H9 (cell line): Measurements from ENCODE around the gene PLXNA2. TPM values are rescaled to one million over a fixed set of nuclear protein-coding genes. Genes with fewer than 3 reads are reported as not detected.

Experiments used
- DNase-seq: peaks from one replicate; pipeline ENCODE4 v3.0.0-alpha.2; 2017
- H2AFZ ChIP-seq: one replicate; pipeline ENCODE4 v1.6.1; 2013; ENCODE audit warnings: mild to moderate bottlenecking, low read length, control low read depth, moderate library complexity
- H2AK5ac ChIP-seq: 2 replicates; pipeline ENCODE4 v1.6.1; 2013; ENCODE audit warnings: low read length, control low read depth, mixed read lengths; ENCODE audit not compliant: insufficient read length
- H2BK120ac ChIP-seq: one replicate; pipeline ENCODE4 v1.6.1; 2013; ENCODE audit warnings: low read depth, mild to moderate bottlenecking, low read length, control low read depth, inconsistent platforms; ENCODE audit not compliant: poor library complexity, severe bottlenecking
- H2BK12ac ChIP-seq: 2 replicates; pipeline ENCODE4 v1.6.1; 2013; ENCODE audit warnings: low read length, control low read depth, mixed read lengths, low read depth; ENCODE audit not compliant: insufficient read length
- H2BK15ac ChIP-seq: 2 replicates; pipeline ENCODE4 v1.6.1; 2013; ENCODE audit warnings: low read depth, low read length, control low read depth
- H2BK20ac ChIP-seq: one replicate; pipeline ENCODE4 v1.6.1; 2013; ENCODE audit warnings: low read depth, mild to moderate bottlenecking, low read length, control low read depth, inconsistent platforms; ENCODE audit not compliant: poor library complexity, severe bottlenecking
- H2BK5ac ChIP-seq: 2 replicates; pipeline ENCODE4 v1.6.1; 2013; ENCODE audit warnings: low read length, control low read depth, mixed read lengths; ENCODE audit not compliant: insufficient read length
- H3K14ac ChIP-seq: 2 replicates; pipeline ENCODE4 v1.6.1; 2013; ENCODE audit warnings: low read length, control low read depth; ENCODE audit not compliant: insufficient read depth
- H3K18ac ChIP-seq: 2 replicates; pipeline ENCODE4 v1.6.1; 2013; ENCODE audit warnings: low read depth, mild to moderate bottlenecking, mixed read lengths, low read length, control low read depth; ENCODE audit not compliant: insufficient read length
- H3K23ac ChIP-seq: 2 replicates; pipeline ENCODE4 v1.6.1; 2013; ENCODE audit warnings: low read length, control low read depth, mixed read lengths, low read depth; ENCODE audit not compliant: insufficient read length
- H3K23me2 ChIP-seq: 2 replicates; pipeline ENCODE4 v1.6.1; 2013; ENCODE audit warnings: low read depth, mild to moderate bottlenecking, mixed read lengths, low read length, control low read depth; ENCODE audit not compliant: insufficient read length, poor library complexity, severe bottlenecking
- H3K27ac ChIP-seq: 2 replicates; pipeline ENCODE4 v1.5.1; 2013; ENCODE audit warnings: low read length, control low read depth, mixed read lengths, low read depth; ENCODE audit not compliant: insufficient read length
- H3K27me3 ChIP-seq: 2 replicates; pipeline ENCODE4 v1.6.1; 2013; ENCODE audit warnings: low read length, control low read depth, inconsistent platforms; ENCODE audit not compliant: insufficient read depth
- H3K4ac ChIP-seq: 2 replicates; pipeline ENCODE4 v1.6.1; 2013; ENCODE audit warnings: low read depth, mild to moderate bottlenecking, control low read depth, inconsistent platforms, low read length, moderate library complexity
- H3K4me1 ChIP-seq: 2 replicates; pipeline ENCODE4 v1.6.1; 2013; ENCODE audit warnings: low read length, control low read depth, inconsistent platforms; ENCODE audit not compliant: insufficient read depth
- H3K4me2 ChIP-seq: 2 replicates; pipeline ENCODE4 v1.6.1; 2013; ENCODE audit warnings: low read length, control low read depth, mixed read lengths; ENCODE audit not compliant: insufficient read length, insufficient read depth
- H3K56ac ChIP-seq: 2 replicates; pipeline ENCODE4 v1.6.1; 2013; ENCODE audit warnings: low read depth, mild to moderate bottlenecking, mixed read lengths, low read length, control low read depth; ENCODE audit not compliant: insufficient read length
- H3K79me1 ChIP-seq: 2 replicates; pipeline ENCODE4 v1.6.1; 2013; ENCODE audit warnings: low read depth, mild to moderate bottlenecking, moderate library complexity, low read length, control low read depth, inconsistent platforms; ENCODE audit not compliant: insufficient read depth, poor library complexity, severe bottlenecking
- H3K79me2 ChIP-seq: 2 replicates; pipeline ENCODE4 v1.6.1; 2013; ENCODE audit warnings: low read length, control low read depth, inconsistent platforms; ENCODE audit not compliant: insufficient read depth
- H3K9ac ChIP-seq: 2 replicates; pipeline ENCODE4 v1.6.1; 2013; ENCODE audit warnings: low read length, control low read depth, mixed read lengths; ENCODE audit not compliant: insufficient read length; ENCODE audit errors: extremely low read depth
- H3K9me3 ChIP-seq: one replicate; pipeline ENCODE4 v1.6.1; 2013; ENCODE audit warnings: low read depth, low read length, inconsistent platforms; ENCODE audit not compliant: control insufficient read depth
- H3T11ph ChIP-seq: one replicate; pipeline ENCODE4 v1.6.1; 2013; ENCODE audit warnings: mild to moderate bottlenecking, low read length, control low read depth, inconsistent platforms
- H4K20me1 ChIP-seq: one replicate; pipeline ENCODE4 v1.6.1; 2013; ENCODE audit not compliant: control insufficient read depth, insufficient read length, insufficient read depth
- H4K5ac ChIP-seq: 2 replicates; pipeline ENCODE4 v1.6.1; 2013; ENCODE audit warnings: low read depth, mild to moderate bottlenecking, mixed read lengths, low read length, control low read depth; ENCODE audit not compliant: insufficient read length
- H4K8ac ChIP-seq: replicated peaks from 2 replicates; pipeline ENCODE4 v1.6.1; 2013; ENCODE audit warnings: low read length, control low read depth, mixed read lengths, low read depth; ENCODE audit not compliant: insufficient read length
- H4K91ac ChIP-seq: 2 replicates; pipeline ENCODE4 v1.6.1; 2013; ENCODE audit warnings: low read depth, mild to moderate bottlenecking, moderate library complexity, mixed read lengths, low read length, control low read depth; ENCODE audit not compliant: insufficient read length
- H3K27ac Mint-ChIP-seq, 3 experiments: 2 replicates in 2 of 3; 3 replicates in 1 of 3; pipeline ENCODE4 v1.8.0; 2020 to 2021; ENCODE audit warnings: mixed read lengths in 3 of 3, mild to moderate bottlenecking in 1 of 3, moderate library complexity in 1 of 3
- H3K27me3 Mint-ChIP-seq: 2 replicates; pipeline ENCODE4 v1.8.0; 2021; ENCODE audit warnings: low read depth, mild to moderate bottlenecking, moderate library complexity, mixed read lengths
- H3K36me3 Mint-ChIP-seq, 3 experiments: 2 replicates in 2 of 3; 3 replicates in 1 of 3; pipeline ENCODE4 v1.8.0; 2020 to 2021; ENCODE audit warnings: low read depth in 3 of 3, mixed read lengths in 3 of 3; ENCODE audit not compliant: insufficient read depth in 1 of 3
- H3K4me1 Mint-ChIP-seq, 2 experiments: 2 replicates each; pipeline ENCODE4 v1.8.0; 2020; ENCODE audit warnings: mixed read lengths in 2 of 2
- H3K4me3 Mint-ChIP-seq, 2 experiments: 2 replicates in 1 of 2; 3 replicates in 1 of 2; pipeline ENCODE4 v1.8.0; 2020 to 2021; ENCODE audit warnings: mild to moderate bottlenecking in 2 of 2, mixed read lengths in 2 of 2, moderate library complexity in 1 of 2
- H3K9me3 Mint-ChIP-seq, 2 experiments: 2 replicates in 1 of 2; 3 replicates in 1 of 2; pipeline ENCODE4 v1.8.0; 2020; ENCODE audit warnings: mild to moderate bottlenecking in 2 of 2, mixed read lengths in 2 of 2, moderate library complexity in 1 of 2
- WGBS: extraction: QIAGEN DNeasy Blood & Tissue Kit; methylation state at CpG from one replicate; pipeline ENCODE4 v1.1.7; 2013; ENCODE audit warnings: missing lambda C conversion rate, low lambda C conversion rate, mixed read lengths; ENCODE audit not compliant: insufficient read length; ENCODE audit errors: extremely low coverage; 5-methylcytosine and 5-hydroxymethylcytosine counted together
- total RNA-seq: library from RNA; stranded (reverse); gene quantifications from 2 replicates; pipeline ENCODE4 v1.2.1, GENCODE V29; 2021
- TF ChIP-seq, protein P1 (sequence below): fragments of 200-600 bp; sonication (generic); conservative IDR thresholded peaks from 3 replicates; pipeline ENCODE4 v1.8.0; 2021; ENCODE audit warnings: antibody characterized with exemption, mild to moderate bottlenecking

The PLXNA2 gene
- total RNA-seq, 1 experiment from 2014 or later: 0.57 TPM

DNA sequence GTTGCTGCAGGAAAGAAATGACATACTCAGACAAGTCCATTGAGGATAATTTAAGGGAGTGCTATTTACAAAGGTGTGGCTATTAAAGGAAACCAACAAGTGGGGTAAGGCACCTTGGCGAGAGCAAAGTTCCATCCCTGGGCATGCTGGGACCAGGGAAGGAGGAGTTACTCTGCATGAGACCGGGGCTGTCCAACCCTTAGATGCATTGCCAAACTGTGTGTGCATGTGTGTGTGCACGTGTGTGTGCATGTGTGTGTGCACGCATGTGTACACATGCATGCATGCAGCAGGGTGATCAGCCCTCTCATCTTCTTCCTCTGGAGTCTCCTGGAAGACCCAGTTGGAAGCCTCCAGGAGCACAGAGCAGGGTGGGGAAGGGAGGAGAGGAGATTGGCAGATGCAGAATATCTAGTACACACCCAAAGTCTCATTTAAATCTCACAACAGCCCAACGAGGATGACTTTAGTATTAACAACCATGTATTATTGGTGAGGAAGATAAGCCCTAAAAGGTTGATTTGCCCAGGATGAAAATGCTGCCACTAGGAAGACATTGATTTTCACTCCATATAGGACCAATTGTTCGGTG, 261.0 kb downstream of the PLXNA2 start:
- Histone ChIP-seq H3K23me2 (no peaks in the 10 kb centered on the region), H3K27ac (no peak overlapping the region), H4K8ac (no peak overlapping the region), H2AFZ (no peak overlapping the region), H3K18ac (no peak overlapping the region), H3K9me3 (no peaks in the 10 kb centered on the region), H3K4me2 (no peak overlapping the region), H2BK15ac (no peak overlapping the region), H2BK20ac (no peak overlapping the region), H3K9ac (no peak overlapping the region), H3K79me1 (no peaks in the 10 kb centered on the region), H3K79me2 (no peaks in the 10 kb centered on the region), H2BK120ac (no peak overlapping the region), H3K4me1 (no peaks in the 10 kb centered on the region), H2BK5ac (no peak overlapping the region), H4K20me1 (no peaks in the 10 kb centered on the region), H3T11ph (no peak overlapping the region), H3K23ac (no peak overlapping the region), H4K5ac (no peak overlapping the region), H3K4ac (no peak overlapping the region), H3K56ac (no peak overlapping the region), H2BK12ac (no peak overlapping the region), H2AK5ac (no peak overlapping the region), H3K27me3 (no peaks in the 10 kb centered on the region; the same call in 1 of the 2 replicates), H4K91ac (no peak overlapping the region), H3K14ac (no peak overlapping the region)
- Mint-ChIP-seq H3K4me3 (no peak overlapping the region), H3K36me3 (no peaks in the 10 kb centered on the region), H3K27ac (no peak overlapping the region), H3K9me3 (no peaks in the 10 kb centered on the region), H3K27me3 (peaks cover 30% of the 10 kb centered on the region), H3K4me1 (no peaks in the 10 kb centered on the region)
- no CpG with 5 or more reads among the region's 6 CpGs for WGBS
- TF ChIP-seq, protein P1, sequence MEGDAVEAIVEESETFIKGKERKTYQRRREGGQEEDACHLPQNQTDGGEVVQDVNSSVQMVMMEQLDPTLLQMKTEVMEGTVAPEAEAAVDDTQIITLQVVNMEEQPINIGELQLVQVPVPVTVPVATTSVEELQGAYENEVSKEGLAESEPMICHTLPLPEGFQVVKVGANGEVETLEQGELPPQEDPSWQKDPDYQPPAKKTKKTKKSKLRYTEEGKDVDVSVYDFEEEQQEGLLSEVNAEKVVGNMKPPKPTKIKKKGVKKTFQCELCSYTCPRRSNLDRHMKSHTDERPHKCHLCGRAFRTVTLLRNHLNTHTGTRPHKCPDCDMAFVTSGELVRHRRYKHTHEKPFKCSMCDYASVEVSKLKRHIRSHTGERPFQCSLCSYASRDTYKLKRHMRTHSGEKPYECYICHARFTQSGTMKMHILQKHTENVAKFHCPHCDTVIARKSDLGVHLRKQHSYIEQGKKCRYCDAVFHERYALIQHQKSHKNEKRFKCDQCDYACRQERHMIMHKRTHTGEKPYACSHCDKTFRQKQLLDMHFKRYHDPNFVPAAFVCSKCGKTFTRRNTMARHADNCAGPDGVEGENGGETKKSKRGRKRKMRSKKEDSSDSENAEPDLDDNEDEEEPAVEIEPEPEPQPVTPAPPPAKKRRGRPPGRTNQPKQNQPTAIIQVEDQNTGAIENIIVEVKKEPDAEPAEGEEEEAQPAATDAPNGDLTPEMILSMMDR: no peak
- DNase-seq: no peak
